Astrocyte (in vitro differentiated cells and primary cell): ENCODE measurements around the gene LINS1.

ENCODE experiments used
- CTCF ChIP-seq: IDR thresholded peaks from 2 replicates; pipeline ENCODE4 v1.5.1; 2011; ENCODE audit warnings: low read depth, mild to moderate bottlenecking, inconsistent platforms, low read length, moderate library complexity; ENCODE audit not compliant: insufficient read depth
- EZH2 ChIP-seq: IDR thresholded peaks from 2 replicates; pipeline ENCODE4 v1.6.1; 2012; ENCODE audit warnings: mild to moderate bottlenecking, low read length, inconsistent platforms; ENCODE audit not compliant: insufficient read depth

- TF ChIP-seq CTCF: no peak
- no peak for TF ChIP-seq EZH2
These were observed 48.7 kb upstream of the LINS1 start for GRCh38 chr15:100650685-100651084.
